ENCODE measurements around the gene MRPL51.

Gene MRPL51

DNA sequence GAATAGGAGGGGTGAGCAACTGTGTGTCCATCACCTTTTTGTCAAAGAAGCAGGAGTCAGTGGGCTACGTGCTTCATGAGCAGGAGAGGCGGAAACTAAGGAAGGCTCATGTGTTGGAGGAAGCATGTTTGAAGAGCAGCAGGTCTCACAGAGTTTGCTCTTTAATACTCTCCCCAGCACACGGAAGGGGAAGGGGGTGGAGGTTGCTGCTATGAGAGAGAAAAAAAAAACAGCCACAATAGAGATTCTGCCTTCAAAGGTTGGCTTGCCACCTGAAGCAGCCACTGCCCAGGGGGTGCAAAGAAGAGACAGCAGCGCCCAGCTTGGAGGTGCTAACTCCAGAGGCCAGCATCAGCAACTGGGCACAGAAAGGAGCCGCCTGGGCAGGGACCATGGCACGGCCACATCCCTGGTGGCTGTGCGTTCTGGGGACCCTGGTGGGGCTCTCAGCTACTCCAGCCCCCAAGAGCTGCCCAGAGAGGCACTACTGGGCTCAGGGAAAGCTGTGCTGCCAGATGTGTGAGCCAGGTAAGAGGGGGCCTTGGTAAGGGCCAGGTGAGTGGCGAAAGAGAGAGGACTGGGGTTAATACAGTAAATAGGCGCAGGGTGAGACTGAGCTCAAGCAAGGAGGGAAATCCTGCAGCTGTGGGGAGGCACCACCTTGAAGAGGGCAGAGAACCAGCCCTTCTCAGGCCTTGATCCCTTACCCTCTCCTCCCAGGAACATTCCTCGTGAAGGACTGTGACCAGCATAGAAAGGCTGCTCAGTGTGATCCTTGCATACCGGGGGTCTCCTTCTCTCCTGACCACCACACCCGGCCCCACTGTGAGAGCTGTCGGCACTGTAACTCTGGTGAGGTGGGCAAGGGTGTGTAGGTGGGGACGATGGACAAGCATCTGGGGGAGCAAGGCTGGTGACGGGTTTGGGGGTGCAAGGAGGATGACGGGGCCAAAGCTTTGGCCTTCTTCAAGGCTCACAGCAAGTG lies 48.1 kb downstream of the MRPL51 start, which contains the start of gene CD27:
Gene CD27, plus strand, starts transcription at position 252 of the 985 bp plus-strand sequence. Its CDS starts 141 bp downstream, at position 393.
- Mint-ChIP-seq H3K36me3 (ENCODE audit: insufficient read depth) (peaks cover 33% of the 10 kb centered on the region), H3K27me3 (no peaks in the 10 kb centered on the region), H3K4me3 (peak within 1 kb of the TSS; percentile 98), H3K4me1 (peaks cover 75% of the 10 kb centered on the region), H3K27ac (ENCODE audit: low read depth) (peak within 1 kb of the TSS; percentile 90), H3K9me3 (no peaks in the 10 kb centered on the region)
- ATAC-seq (replicated peaks; ENCODE audit: extremely low read depth, poor library complexity, severe bottlenecking), result peak; percentile 78
- DNase-seq (ENCODE audit: low spot score in 2 of 2), result peak in 1 of 2 donors; percentile 35

DNA sequence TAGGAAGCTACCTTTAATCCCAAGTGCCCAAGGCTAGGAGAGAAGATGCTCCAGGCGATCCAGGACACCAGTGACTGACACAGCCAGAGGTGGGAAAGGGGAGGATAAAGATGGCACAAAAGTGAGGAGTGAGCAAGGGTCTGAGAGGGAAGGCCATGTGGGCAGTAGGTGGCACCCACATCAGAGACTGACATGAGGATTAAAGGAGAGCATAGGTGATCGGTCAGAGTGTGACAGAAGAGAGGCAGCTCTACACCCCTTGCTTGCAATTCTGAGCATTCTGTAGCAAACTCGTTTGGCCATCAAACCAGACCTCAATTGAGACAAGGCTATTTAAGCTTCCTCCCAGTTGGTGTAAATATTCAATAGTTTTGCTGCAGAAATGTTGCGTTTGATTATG lies 49.0 kb downstream of the MRPL51 start:
- Mint-ChIP-seq H3K27me3 (no peaks in the 10 kb centered on the region), H3K27ac (ENCODE audit: low read depth) (peak overlapping the region; percentile 90), H3K4me1 (peaks cover 75% of the 10 kb centered on the region), H3K36me3 (ENCODE audit: insufficient read depth) (peaks cover 30% of the 10 kb centered on the region), H3K9me3 (no peaks in the 10 kb centered on the region), H3K4me3 (peak overlapping the region; percentile 98)
- ATAC-seq (replicated peaks; ENCODE audit: extremely low read depth, poor library complexity, severe bottlenecking) (no peak), DNase-seq (ENCODE audit: low spot score in 2 of 2) (no peak)

DNA sequence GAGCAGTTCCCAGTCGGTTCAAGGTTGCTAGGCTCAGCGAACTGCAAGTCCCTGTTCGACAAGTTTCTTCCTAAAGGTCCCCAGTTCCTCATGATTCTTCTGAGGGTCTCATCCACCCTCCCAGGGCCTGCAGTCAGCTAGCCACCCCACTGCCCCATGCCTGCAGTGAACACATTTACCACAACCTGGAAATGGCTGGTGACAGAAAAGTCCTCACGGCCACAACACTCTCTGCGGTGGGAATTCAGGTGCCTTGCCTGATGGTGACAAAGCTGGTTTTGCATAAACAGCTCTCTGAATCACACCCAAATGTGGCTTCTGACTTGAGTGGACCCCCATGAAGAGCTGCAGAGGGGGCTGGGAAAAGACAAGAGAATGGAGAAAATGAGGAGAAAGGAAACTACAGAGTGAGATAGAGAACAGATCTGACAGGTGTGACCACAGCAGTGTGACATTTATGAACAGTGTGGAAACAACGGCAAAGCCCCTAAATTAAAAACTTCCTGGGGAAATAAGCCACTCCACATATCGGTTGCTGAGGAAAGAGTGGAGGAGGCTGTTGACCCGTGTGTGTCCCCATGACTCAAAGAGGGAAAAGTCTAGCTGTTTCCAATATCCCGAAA lies 49.6 kb downstream of the MRPL51 start:
- DNase-seq (ENCODE audit: low spot score in 2 of 2), result no peak
- H3K4me1 Mint-ChIP-seq, result peaks cover 75% of the 10 kb centered on the region
- ATAC-seq (replicated peaks; ENCODE audit: extremely low read depth, poor library complexity, severe bottlenecking), result no peak
- peak overlapping the region; percentile 98 for H3K4me3 Mint-ChIP-seq
- no peaks in the 10 kb centered on the region for H3K9me3 Mint-ChIP-seq
- no peaks in the 10 kb centered on the region for H3K27me3 Mint-ChIP-seq
- peaks cover 24% of the 10 kb centered on the region for H3K36me3 Mint-ChIP-seq (ENCODE audit: insufficient read depth)
- peak overlapping the region; percentile 90 for H3K27ac Mint-ChIP-seq (ENCODE audit: low read depth)

DNA sequence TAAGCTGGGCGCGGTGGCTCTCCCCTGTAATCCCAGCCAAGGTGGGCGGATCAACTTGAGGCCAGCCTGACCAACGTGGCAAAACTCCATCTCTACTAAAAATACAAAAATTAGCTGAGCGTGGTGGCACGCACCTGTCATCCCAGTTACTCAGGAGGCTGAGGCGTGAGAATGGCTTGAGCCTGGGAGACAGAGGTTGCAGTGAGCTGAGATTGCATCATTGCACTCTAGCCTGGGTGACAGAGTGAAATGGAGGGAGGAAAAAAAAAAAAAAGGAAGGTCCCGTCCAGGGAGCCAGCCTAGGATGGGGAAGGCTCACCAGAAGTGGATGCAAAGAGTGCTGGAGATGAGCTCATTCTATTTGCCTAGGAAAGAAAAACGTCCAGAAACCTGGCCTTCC lies 50.2 kb downstream of the MRPL51 start:
- H3K4me3 Mint-ChIP-seq, result peak overlapping the region; percentile 98
- no peaks in the 10 kb centered on the region for H3K9me3 Mint-ChIP-seq
- no peak for ATAC-seq (replicated peaks; ENCODE audit: extremely low read depth, poor library complexity, severe bottlenecking)
- H3K27me3 Mint-ChIP-seq, result no peaks in the 10 kb centered on the region
- peaks cover 19% of the 10 kb centered on the region for H3K36me3 Mint-ChIP-seq (ENCODE audit: insufficient read depth)
- DNase-seq (ENCODE audit: low spot score in 2 of 2), result no peak
- H3K4me1 Mint-ChIP-seq, result peaks cover 68% of the 10 kb centered on the region
- H3K27ac Mint-ChIP-seq (ENCODE audit: low read depth), result peak overlapping the region; percentile 90
